MCF 10A (cell line): ENCODE results near the gene OR2AJ1. TPM values are rescaled to one million over a fixed set of nuclear protein-coding genes. Genes with fewer than 3 reads are reported as not detected.

ENCODE experiments used
- BruUV-seq: library from RNA; stranded (reverse); fragments of 400-500 nt; replicated peaks from 2 replicates; lab custom pipeline; 2021; lab: Mats Ljungman, UMichigan
- CTCF ChIA-PET: fragments of 300-600 bp; sonication (Branson Sonifier 250); formaldehyde crosslinking; extraction: SDS; loops from one replicate; lab custom pipeline; 2021; ENCODE audit warnings: antibody characterized with exemption, inconsistent platforms; lab: Yijun Ruan, JAX
- POLR2A ChIA-PET: fragments of 300-600, 350-650 bp; sonication (Branson Sonifier 250); formaldehyde crosslinking; extraction: SDS; loops from one replicate; lab custom pipeline; 2020; ENCODE audit warnings: antibody characterized with exemption, inconsistent platforms; lab: Yijun Ruan, JAX
- DNase-seq: peaks from one replicate; pipeline ENCODE4 v3.0.0-alpha.2; 2018; ENCODE audit not compliant: unreplicated experiment
- H3K27ac Mint-ChIP-seq: one replicate; pipeline ENCODE4 v1.8.0; 2022; ENCODE audit warnings: mild to moderate bottlenecking, low read depth, mixed read lengths; ENCODE audit not compliant: unreplicated experiment
- H3K27me3 Mint-ChIP-seq: one replicate; pipeline ENCODE4 v1.8.0; 2022; ENCODE audit warnings: mixed read lengths; ENCODE audit not compliant: insufficient read depth, unreplicated experiment
- H3K36me3 Mint-ChIP-seq: one replicate; pipeline ENCODE4 v1.8.0; 2022; ENCODE audit warnings: mild to moderate bottlenecking, moderate library complexity, mixed read lengths; ENCODE audit not compliant: insufficient read depth, unreplicated experiment
- H3K4me1 Mint-ChIP-seq: one replicate; pipeline ENCODE4 v1.8.0; 2022; ENCODE audit warnings: mixed read lengths; ENCODE audit not compliant: insufficient read depth, unreplicated experiment
- H3K4me3 Mint-ChIP-seq: one replicate; pipeline ENCODE4 v1.8.0; 2022; ENCODE audit warnings: mild to moderate bottlenecking, moderate library complexity, mixed read lengths; ENCODE audit not compliant: unreplicated experiment
- H3K9me3 Mint-ChIP-seq: one replicate; pipeline ENCODE4 v1.8.0; 2022; ENCODE audit warnings: mixed read lengths; ENCODE audit not compliant: unreplicated experiment
- intact Hi-C: fragments of 100-400 bp; cut with micrococcal nuclease; formaldehyde crosslinking; loops from 2 replicates; pipeline ENCODE4 v1.14.1; 2022
- total RNA-seq: library from RNA; stranded (reverse); gene quantifications from 2 replicates; pipeline ENCODE4 v1.2.3, GENCODE V29; 2022
- TF ChIP-seq, protein P1 (sequence below): fragments of 200-600 bp; IDR thresholded peaks from one replicate; pipeline ENCODE4 v1.8.0; 2022; ENCODE audit warnings: antibody characterized with exemption, mild to moderate bottlenecking; ENCODE audit not compliant: unreplicated experiment

Gene OR2AJ1
- total RNA-seq, 1 experiment from 2014 or later: not detected

DNA sequence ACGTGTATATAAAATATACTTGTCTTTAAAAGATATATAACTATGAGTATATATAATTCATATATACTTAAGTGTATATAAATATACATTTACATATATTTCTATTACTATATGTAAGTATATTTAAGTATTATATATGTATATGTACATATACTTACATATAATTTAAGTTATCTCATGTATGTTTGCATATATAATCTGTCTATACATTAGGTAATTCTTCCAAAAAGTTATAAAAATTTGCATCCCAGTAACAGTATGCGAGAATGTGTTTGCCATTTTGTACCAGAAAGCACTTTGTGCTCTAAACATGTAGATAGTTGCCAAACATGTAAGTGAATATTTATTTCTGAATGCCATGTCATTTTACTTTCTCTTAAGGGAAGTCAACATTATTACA lies 40.2 kb downstream of the OR2AJ1 start, which contains the start of gene OR2AK2:
TSS of gene OR2AK2 (plus strand) at position 301 of the 400 bp plus-strand sequence. CDS start 144 bp downstream, outside the sequence.
- CTCF ChIA-PET: no interaction called here
- intact Hi-C loops: no loop called here

DNA sequence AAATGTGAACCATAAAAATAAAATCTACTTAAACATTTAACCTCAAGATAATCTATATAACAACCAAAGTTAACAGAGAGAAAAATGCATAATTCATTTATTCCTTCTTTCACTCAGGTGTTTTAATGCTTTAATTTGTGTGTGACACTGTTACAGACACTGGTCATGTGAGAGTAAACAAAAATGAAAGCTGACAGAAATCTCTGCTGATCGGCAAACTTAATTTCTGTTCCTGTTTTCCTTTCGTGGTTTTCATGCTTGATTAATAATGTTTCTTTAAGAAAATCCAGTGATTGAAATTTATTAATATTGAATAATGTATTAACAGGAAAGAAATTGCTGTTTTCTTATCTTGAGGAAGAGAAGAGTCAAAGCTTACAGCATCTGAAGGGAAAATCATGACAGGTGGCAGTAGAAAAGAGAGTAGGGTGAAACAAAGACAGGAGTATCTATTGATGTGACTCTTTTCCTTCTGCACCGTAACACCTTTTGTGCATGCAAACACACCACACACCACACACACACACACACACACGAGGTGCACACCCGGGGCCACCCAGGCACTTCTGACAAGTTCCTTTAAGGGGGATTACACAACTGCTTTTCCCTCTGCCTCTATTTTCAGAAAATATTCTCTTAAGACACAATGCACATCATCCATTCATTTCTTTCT lies 42.0 kb downstream of the OR2AJ1 start:
- no TSS peak for BruUV-seq
- CTCF ChIA-PET: interaction anchor here (0.6 to 1.2 kb wide), 3 partner anchors 49 to 836 kb away, joined by 3 to 6 read pairs (median 4); no protein-coding TSS in a partner anchor
- POLR2A ChIA-PET: interaction anchor here (0.5 kb wide), 1 partner anchor 38 kb away, joined by 3 read pairs; no protein-coding TSS in a partner anchor
- TF ChIP-seq, protein P1, sequence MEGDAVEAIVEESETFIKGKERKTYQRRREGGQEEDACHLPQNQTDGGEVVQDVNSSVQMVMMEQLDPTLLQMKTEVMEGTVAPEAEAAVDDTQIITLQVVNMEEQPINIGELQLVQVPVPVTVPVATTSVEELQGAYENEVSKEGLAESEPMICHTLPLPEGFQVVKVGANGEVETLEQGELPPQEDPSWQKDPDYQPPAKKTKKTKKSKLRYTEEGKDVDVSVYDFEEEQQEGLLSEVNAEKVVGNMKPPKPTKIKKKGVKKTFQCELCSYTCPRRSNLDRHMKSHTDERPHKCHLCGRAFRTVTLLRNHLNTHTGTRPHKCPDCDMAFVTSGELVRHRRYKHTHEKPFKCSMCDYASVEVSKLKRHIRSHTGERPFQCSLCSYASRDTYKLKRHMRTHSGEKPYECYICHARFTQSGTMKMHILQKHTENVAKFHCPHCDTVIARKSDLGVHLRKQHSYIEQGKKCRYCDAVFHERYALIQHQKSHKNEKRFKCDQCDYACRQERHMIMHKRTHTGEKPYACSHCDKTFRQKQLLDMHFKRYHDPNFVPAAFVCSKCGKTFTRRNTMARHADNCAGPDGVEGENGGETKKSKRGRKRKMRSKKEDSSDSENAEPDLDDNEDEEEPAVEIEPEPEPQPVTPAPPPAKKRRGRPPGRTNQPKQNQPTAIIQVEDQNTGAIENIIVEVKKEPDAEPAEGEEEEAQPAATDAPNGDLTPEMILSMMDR: no peak
- intact Hi-C loops: no loop called here
- H3K27ac Mint-ChIP-seq: no peak overlapping the region
- no peak for DNase-seq
- peak overlapping the region; percentile 15 for H3K4me3 Mint-ChIP-seq
- peaks cover under 1% of the 10 kb centered on the region for H3K9me3 Mint-ChIP-seq
- H3K27me3 Mint-ChIP-seq: no peaks in the 10 kb centered on the region
- no peaks in the 10 kb centered on the region for H3K36me3 Mint-ChIP-seq
- H3K4me1 Mint-ChIP-seq: peaks cover 30% of the 10 kb centered on the region

More for the DNA sequence above, 40.2 kb downstream of the OR2AJ1 start, which contains the start of gene OR2AK2:
- Mint-ChIP-seq H3K27ac (no peak within 1 kb of the TSS), H3K27me3 (no peaks in the 10 kb centered on the region), H3K4me1 (peaks cover 38% of the 10 kb centered on the region), H3K4me3 (no peak within 1 kb of the TSS), H3K9me3 (peaks cover 7% of the 10 kb centered on the region), H3K36me3 (no peaks in the 10 kb centered on the region)
- TF ChIP-seq, protein P1: no peak
- DNase-seq: no peak
- POLR2A ChIA-PET: no interaction called here
- no TSS peak for BruUV-seq

Other genes starting within 250 kb of the OR2AJ1 start
- not detected in 2 replicates for gene OR13G1, start 245.2 kb upstream of the OR2AJ1 start, total RNA-seq
- gene OR6F1, start 208.2 kb upstream of the OR2AJ1 start, total RNA-seq: not detected in 2 replicates
- gene OR14K1, start 186.3 kb upstream of the OR2AJ1 start, total RNA-seq: not detected in 2 replicates
- gene OR14A2, start 176.7 kb upstream of the OR2AJ1 start, total RNA-seq: not detected in 2 replicates
- not detected in 2 replicates for gene OR1C1, start 164.3 kb upstream of the OR2AJ1 start, total RNA-seq
- gene OR14A16, start 100.8 kb upstream of the OR2AJ1 start, total RNA-seq: not detected in 2 replicates
- gene OR11L1, start 83.0 kb upstream of the OR2AJ1 start, total RNA-seq: not detected in 2 replicates
- gene TRIM58, start 67.7 kb upstream of the OR2AJ1 start, total RNA-seq: not detected in 2 replicates
- gene OR2W3, start 29.3 kb upstream of the OR2AJ1 start, total RNA-seq: not detected in 2 replicates
- not detected in 2 replicates for gene OR2T8, start 4.6 kb upstream of the OR2AJ1 start, total RNA-seq
- not detected in 2 replicates for gene OR2L8, start 24.0 kb downstream of the OR2AJ1 start, total RNA-seq
- not detected in 2 replicates for gene OR2AK2, start 40.3 kb downstream of the OR2AJ1 start, total RNA-seq
- not detected in 2 replicates for gene OR2L5, start 88.8 kb downstream of the OR2AJ1 start, total RNA-seq
- 0.19 and 0.34 TPM in 2 replicates for gene OR2L2, start 105.2 kb downstream of the OR2AJ1 start, total RNA-seq
- not detected in 2 replicates for gene OR2L3, start 121.9 kb downstream of the OR2AJ1 start, total RNA-seq
- not detected in 2 replicates for gene OR2L13, start 170.3 kb downstream of the OR2AJ1 start, total RNA-seq
- not detected in 2 replicates for gene OR2M5, start 220.3 kb downstream of the OR2AJ1 start, total RNA-seq
- not detected in 2 replicates for gene OR2M2, start 249.9 kb downstream of the OR2AJ1 start, total RNA-seq